Calu3 (cell line): ENCODE measurements around the gene GSTA5. TPM values are rescaled to one million over a fixed set of nuclear protein-coding genes. Genes with fewer than 3 reads are reported as not detected.
"Not testable (repeated sequence)": the region's sequence is repeated elsewhere in the genome, so short reads cannot be mapped to it uniquely, and the experiment has no call there.

Source experiments
- BruUV-seq: library from RNA; stranded (reverse); fragments of 400-500 nt; replicated peaks from 2 replicates; lab custom pipeline; 2021; lab: Mats Ljungman, UMichigan
- CTCF ChIA-PET: fragments of 300-600 bp; sonication (Branson Sonifier 250); formaldehyde crosslinking; loops from one replicate; lab custom pipeline; 2022; ENCODE audit warnings: antibody characterized with exemption; lab: Charles Lee
- DNase-seq: peaks from one replicate; pipeline ENCODE4 v3.0.0; 2022
- H3K27ac Mint-ChIP-seq: one replicate; pipeline ENCODE4 v1.8.0; 2022; ENCODE audit warnings: mixed read lengths; ENCODE audit not compliant: unreplicated experiment
- H3K27me3 Mint-ChIP-seq: one replicate; pipeline ENCODE4 v1.8.0; 2022; ENCODE audit warnings: mixed read lengths; ENCODE audit not compliant: unreplicated experiment
- H3K36me3 Mint-ChIP-seq: one replicate; pipeline ENCODE4 v1.8.0; 2022; ENCODE audit warnings: mild to moderate bottlenecking, moderate library complexity, mixed read lengths; ENCODE audit not compliant: insufficient read depth, unreplicated experiment
- H3K4me1 Mint-ChIP-seq: one replicate; pipeline ENCODE4 v1.8.0; 2022; ENCODE audit warnings: mild to moderate bottlenecking, low read depth, mixed read lengths; ENCODE audit not compliant: unreplicated experiment
- H3K4me3 Mint-ChIP-seq: one replicate; pipeline ENCODE4 v1.8.0; 2022; ENCODE audit warnings: mild to moderate bottlenecking, low read depth, moderate library complexity, mixed read lengths; ENCODE audit not compliant: unreplicated experiment
- H3K9me3 Mint-ChIP-seq: one replicate; pipeline ENCODE4 v1.8.0; 2022; ENCODE audit warnings: low read depth, mixed read lengths; ENCODE audit not compliant: unreplicated experiment
- CTCF ChIP-seq: fragments of 200-600 bp; IDR thresholded peaks from one replicate; pipeline ENCODE4 v1.8.0; 2022; ENCODE audit warnings: antibody characterized with exemption; ENCODE audit not compliant: unreplicated experiment
- intact Hi-C: fragments of 100-400 bp; cut with micrococcal nuclease; formaldehyde crosslinking; loops from one replicate; pipeline ENCODE4 v1.10.0; 2022; ENCODE audit not compliant: unreplicated experiment
- total RNA-seq: library from RNA; stranded (reverse); gene quantifications from 2 replicates; pipeline ENCODE4 v1.2.3, GENCODE V29; 2022

Gene GSTA5
- total RNA-seq, 1 experiment from 2014 or later = not detected

GRCh38 chr6:52876056-52876787 lies 35.6 kb upstream of the GSTA5 start:
- Mint-ChIP-seq H3K36me3 (no peaks in the 10 kb centered on the region), H3K4me3 (no peak overlapping the region), H3K4me1 (no peaks in the 10 kb centered on the region), H3K9me3 (no peaks in the 10 kb centered on the region), H3K27me3 (peaks cover 46% of the 10 kb centered on the region), H3K27ac (no peak overlapping the region)
- CTCF ChIA-PET = interaction anchor here (0.6 kb wide), 1 partner anchor 630 kb away, joined by 3 read pairs; no protein-coding TSS in a partner anchor
- no TSS peak for BruUV-seq
- no peak for TF ChIP-seq CTCF
- intact Hi-C loops = no loop called here
- no peak for DNase-seq

- Mint-ChIP-seq H3K36me3 (no peaks in the 10 kb centered on the region), H3K9me3 (no peaks in the 10 kb centered on the region), H3K4me1 (no peaks in the 10 kb centered on the region), H3K4me3 (no peak overlapping the region), H3K27me3 (peaks cover 39% of the 10 kb centered on the region), H3K27ac (no peak overlapping the region)
- CTCF ChIA-PET = no interaction called here
- intact Hi-C loops = no loop called here
- BruUV-seq = no TSS peak
- no peak for DNase-seq
- TF ChIP-seq CTCF = no peak
Observed at GRCh38 chr6:52872031-52872430, 31.4 kb upstream of the GSTA5 start.

GRCh38 chr6:52871621-52872020 lies 31.0 kb upstream of the GSTA5 start:
- intact Hi-C loops = no loop called here
- no TSS peak for BruUV-seq
- CTCF ChIA-PET = no interaction called here

GRCh38 chr6:52870335-52871091 lies 29.9 kb upstream of the GSTA5 start:
- H3K4me3 Mint-ChIP-seq, H3K36me3 Mint-ChIP-seq, DNase-seq, H3K9me3 Mint-ChIP-seq, H3K27ac Mint-ChIP-seq, CTCF ChIA-PET, H3K4me1 Mint-ChIP-seq, intact Hi-C loops, BruUV-seq: not testable (repeated sequence)
- peaks cover 41% of the 10 kb centered on the region for H3K27me3 Mint-ChIP-seq

More at GRCh38 chr6:52871621-52872020, 31.0 kb upstream of the GSTA5 start:
- Mint-ChIP-seq H3K36me3 (no peaks in the 10 kb centered on the region), H3K27me3 (peaks cover 39% of the 10 kb centered on the region), H3K9me3 (no peaks in the 10 kb centered on the region), H3K4me1 (no peaks in the 10 kb centered on the region), H3K27ac (no peak overlapping the region), H3K4me3 (no peak overlapping the region)
- no peak for TF ChIP-seq CTCF
- DNase-seq = no peak

GRCh38 chr6:52868899-52869298 lies 28.3 kb upstream of the GSTA5 start:
- not testable (repeated sequence) for H3K4me1 Mint-ChIP-seq, H3K27ac Mint-ChIP-seq

More at GRCh38 chr6:52868899-52869298, 28.3 kb upstream of the GSTA5 start:
- DNase-seq, intact Hi-C loops, BruUV-seq, H3K4me3 Mint-ChIP-seq, H3K9me3 Mint-ChIP-seq, CTCF ChIA-PET, H3K36me3 Mint-ChIP-seq: not testable (repeated sequence)
- H3K27me3 Mint-ChIP-seq = peaks cover 41% of the 10 kb centered on the region
